MM.1S (cell line): Measurements from ENCODE around the gene DDAH1.

Experiments used
- DNase-seq: peaks from one replicate; pipeline ENCODE4 v3.0.0-alpha.2; 2015
- H2AFZ ChIP-seq: fragments of 300-600 bp; sonication (generic); 2 replicates; pipeline ENCODE4 v1.6.0; 2016; ENCODE audit warnings: antibody characterized with exemption, low read length
- H3F3A ChIP-seq: fragments of 300-600 bp; sonication (generic); 2 replicates; pipeline ENCODE4 v1.6.1; 2016; ENCODE audit warnings: mild to moderate bottlenecking, antibody characterized with exemption, low read length, moderate library complexity, mixed read lengths; ENCODE audit not compliant: insufficient read depth
- H3K27ac ChIP-seq: fragments of 300-600 bp; sonication (generic); 2 replicates; pipeline ENCODE4 v1.5.1; 2016; ENCODE audit warnings: mild to moderate bottlenecking, low read length
- H3K27me3 ChIP-seq: fragments of 300-600 bp; sonication (generic); replicated peaks from 2 replicates; pipeline ENCODE4 v1.6.0; 2016; ENCODE audit warnings: low read length; ENCODE audit not compliant: insufficient read depth
- H3K36me3 ChIP-seq: fragments of 300-600 bp; sonication (generic); replicated peaks from 2 replicates; pipeline ENCODE4 v1.6.1; 2016; ENCODE audit warnings: mild to moderate bottlenecking, low read length, mixed read lengths; ENCODE audit not compliant: insufficient read depth
- H3K4me1 ChIP-seq: fragments of 300-600 bp; sonication (generic); 2 replicates; pipeline ENCODE4 v1.6.1; 2016; ENCODE audit warnings: low read length, mixed read lengths
- H3K4me2 ChIP-seq: fragments of 300-600 bp; sonication (generic); 2 replicates; pipeline ENCODE4 v1.6.0; 2016; ENCODE audit warnings: low read depth, low read length
- H3K4me3 ChIP-seq: fragments of 300-600 bp; sonication (generic); 2 replicates; pipeline ENCODE4 v1.5.1; 2016; ENCODE audit warnings: low read length, mixed read lengths
- H3K79me2 ChIP-seq: fragments of 300-600 bp; sonication (generic); 2 replicates; pipeline ENCODE4 v1.6.1; 2016; ENCODE audit warnings: mixed run types, low read length, mixed read lengths
- H3K9ac ChIP-seq: fragments of 300-600 bp; sonication (generic); 2 replicates; pipeline ENCODE4 v1.6.1; 2016; ENCODE audit warnings: low read length, mixed read lengths
- H3K9me2 ChIP-seq: fragments of 300-600 bp; sonication (generic); replicated peaks from 2 replicates; pipeline ENCODE4 v1.6.1; 2016; ENCODE audit warnings: mild to moderate bottlenecking, low read length, mixed read lengths; ENCODE audit not compliant: insufficient read depth
- H3K9me3 ChIP-seq: fragments of 300-600 bp; sonication (generic); replicated peaks from 2 replicates; pipeline ENCODE4 v1.6.1; 2016; ENCODE audit warnings: mild to moderate bottlenecking, low read length, mixed read lengths; ENCODE audit not compliant: insufficient read depth
- H4K20me1 ChIP-seq: fragments of 300-600 bp; sonication (generic); 2 replicates; pipeline ENCODE4 v1.6.1; 2016; ENCODE audit warnings: mild to moderate bottlenecking, low read length, moderate library complexity, mixed read lengths; ENCODE audit not compliant: insufficient read depth
- EZH2 ChIP-seq: fragments of 300-600 bp; sonication (generic); optimal IDR thresholded peaks from 2 replicates; pipeline ENCODE3; 2017; ENCODE audit warnings: low read depth, mild to moderate bottlenecking, antibody characterized with exemption, low read length, mixed read lengths
- EZH2phosphoT487 ChIP-seq: fragments of 300-600 bp; sonication (generic); IDR thresholded peaks from 2 replicates; pipeline ENCODE4 v1.6.1; 2018; ENCODE audit warnings: antibody characterized with exemption, low read length
- TF ChIP-seq, protein P1 (sequence below): fragments of 300-600 bp; sonication (generic); IDR thresholded peaks from 2 replicates; pipeline ENCODE4 v1.5.1; 2016; ENCODE audit warnings: antibody characterized with exemption, low read length, mixed read lengths

DDAH1 gene

DNA sequence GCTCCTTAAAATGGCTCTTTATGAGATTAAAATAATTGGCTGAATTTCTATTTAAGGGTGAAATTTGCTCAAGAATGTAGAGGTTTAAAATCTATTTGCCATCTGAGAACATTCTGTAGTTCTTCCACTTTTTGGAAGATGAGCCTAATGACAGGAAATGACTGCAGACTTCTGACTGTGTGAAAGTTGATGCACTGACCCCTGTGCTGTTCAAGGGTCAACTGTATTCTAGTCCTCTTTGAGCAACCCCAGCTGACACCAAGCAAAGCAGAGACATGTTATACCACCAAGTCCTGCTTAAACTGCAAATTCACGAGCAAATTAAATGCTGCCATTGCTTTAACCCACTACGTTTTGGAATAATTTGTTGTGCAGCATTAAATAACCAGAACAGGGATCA is 26.6 kb downstream of the DDAH1 start:
- no peaks in the 10 kb centered on the region for H3K4me1 ChIP-seq
- no peaks in the 10 kb centered on the region for H3F3A ChIP-seq
- TF ChIP-seq, protein P1, sequence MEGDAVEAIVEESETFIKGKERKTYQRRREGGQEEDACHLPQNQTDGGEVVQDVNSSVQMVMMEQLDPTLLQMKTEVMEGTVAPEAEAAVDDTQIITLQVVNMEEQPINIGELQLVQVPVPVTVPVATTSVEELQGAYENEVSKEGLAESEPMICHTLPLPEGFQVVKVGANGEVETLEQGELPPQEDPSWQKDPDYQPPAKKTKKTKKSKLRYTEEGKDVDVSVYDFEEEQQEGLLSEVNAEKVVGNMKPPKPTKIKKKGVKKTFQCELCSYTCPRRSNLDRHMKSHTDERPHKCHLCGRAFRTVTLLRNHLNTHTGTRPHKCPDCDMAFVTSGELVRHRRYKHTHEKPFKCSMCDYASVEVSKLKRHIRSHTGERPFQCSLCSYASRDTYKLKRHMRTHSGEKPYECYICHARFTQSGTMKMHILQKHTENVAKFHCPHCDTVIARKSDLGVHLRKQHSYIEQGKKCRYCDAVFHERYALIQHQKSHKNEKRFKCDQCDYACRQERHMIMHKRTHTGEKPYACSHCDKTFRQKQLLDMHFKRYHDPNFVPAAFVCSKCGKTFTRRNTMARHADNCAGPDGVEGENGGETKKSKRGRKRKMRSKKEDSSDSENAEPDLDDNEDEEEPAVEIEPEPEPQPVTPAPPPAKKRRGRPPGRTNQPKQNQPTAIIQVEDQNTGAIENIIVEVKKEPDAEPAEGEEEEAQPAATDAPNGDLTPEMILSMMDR: no peak
- no peak for TF ChIP-seq EZH2phosphoT487
- no peaks in the 10 kb centered on the region for H3K9me3 ChIP-seq
- DNase-seq: no peak
- no peak overlapping the region for H3K4me2 ChIP-seq
- H3K27me3 ChIP-seq: no peaks in the 10 kb centered on the region
- H3K79me2 ChIP-seq: no peaks in the 10 kb centered on the region
- H3K9ac ChIP-seq: no peak overlapping the region
- H2AFZ ChIP-seq: no peak overlapping the region
- H3K4me3 ChIP-seq: no peak overlapping the region
- no peaks in the 10 kb centered on the region for H3K36me3 ChIP-seq
- no peak overlapping the region for H3K27ac ChIP-seq
- H3K9me2 ChIP-seq: no peaks in the 10 kb centered on the region
- no peaks in the 10 kb centered on the region for H4K20me1 ChIP-seq

DNA sequence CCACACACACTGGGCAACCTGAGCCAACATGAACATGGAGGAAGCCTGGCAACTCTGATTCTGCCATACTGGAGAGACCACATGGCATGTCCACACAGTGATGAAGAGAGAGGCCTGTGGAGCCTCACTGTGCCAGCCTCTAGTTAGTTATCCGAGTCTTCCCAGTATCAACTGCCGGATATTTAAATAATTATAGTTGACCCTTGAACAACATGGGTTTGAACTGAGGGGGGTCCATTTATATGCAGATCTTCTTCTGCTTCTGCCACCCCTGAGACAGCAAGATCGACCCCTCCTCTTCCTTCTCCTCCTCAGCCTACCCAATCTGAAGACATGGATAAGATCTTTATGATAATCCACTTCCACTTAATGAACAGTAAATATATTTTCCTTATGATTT is 27.8 kb downstream of the DDAH1 start:
- Histone ChIP-seq H3K4me2 (no peak overlapping the region), H3K27ac (no peak overlapping the region), H3K9me3 (no peaks in the 10 kb centered on the region), H3F3A (no peaks in the 10 kb centered on the region), H3K36me3 (no peaks in the 10 kb centered on the region), H3K27me3 (no peaks in the 10 kb centered on the region), H2AFZ (no peak overlapping the region), H3K9ac (no peak overlapping the region), H3K79me2 (no peaks in the 10 kb centered on the region), H3K9me2 (no peaks in the 10 kb centered on the region), H3K4me3 (no peak overlapping the region), H3K4me1 (no peaks in the 10 kb centered on the region), H4K20me1 (no peaks in the 10 kb centered on the region)
- DNase-seq: no peak
- TF ChIP-seq EZH2 (no peak), EZH2phosphoT487 (no peak)
- TF ChIP-seq, protein P1: no peak

DNA sequence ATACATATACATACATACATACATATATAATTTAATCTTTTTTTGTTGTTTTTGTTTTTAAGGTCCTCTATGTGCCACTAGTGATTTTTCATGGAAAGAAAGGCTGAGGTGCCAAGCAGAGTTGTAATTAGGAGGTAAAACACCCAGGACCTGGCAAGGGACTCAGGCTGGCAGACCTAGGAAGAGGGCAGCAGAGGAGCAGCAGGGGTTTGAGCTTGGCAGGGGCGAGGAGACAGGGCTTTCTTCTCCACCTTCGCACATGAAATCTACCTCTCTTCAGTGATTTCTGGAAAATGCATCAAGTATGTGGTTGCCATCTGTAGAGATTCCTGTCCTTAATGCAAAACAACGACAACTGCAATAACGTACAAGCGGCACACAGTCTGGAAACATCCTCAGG is 31.9 kb downstream of the DDAH1 start:
- Histone ChIP-seq H3K9ac (no peak overlapping the region), H4K20me1 (no peaks in the 10 kb centered on the region), H3K27me3 (no peaks in the 10 kb centered on the region), H3K9me2 (no peaks in the 10 kb centered on the region), H3K4me3 (no peak overlapping the region), H3F3A (no peaks in the 10 kb centered on the region), H3K27ac (no peak overlapping the region), H2AFZ (no peak overlapping the region), H3K4me1 (peaks cover 4% of the 10 kb centered on the region), H3K79me2 (no peaks in the 10 kb centered on the region), H3K4me2 (no peak overlapping the region), H3K9me3 (no peaks in the 10 kb centered on the region), H3K36me3 (no peaks in the 10 kb centered on the region)
- DNase-seq: no peak
- TF ChIP-seq EZH2phosphoT487: no peak

DNA sequence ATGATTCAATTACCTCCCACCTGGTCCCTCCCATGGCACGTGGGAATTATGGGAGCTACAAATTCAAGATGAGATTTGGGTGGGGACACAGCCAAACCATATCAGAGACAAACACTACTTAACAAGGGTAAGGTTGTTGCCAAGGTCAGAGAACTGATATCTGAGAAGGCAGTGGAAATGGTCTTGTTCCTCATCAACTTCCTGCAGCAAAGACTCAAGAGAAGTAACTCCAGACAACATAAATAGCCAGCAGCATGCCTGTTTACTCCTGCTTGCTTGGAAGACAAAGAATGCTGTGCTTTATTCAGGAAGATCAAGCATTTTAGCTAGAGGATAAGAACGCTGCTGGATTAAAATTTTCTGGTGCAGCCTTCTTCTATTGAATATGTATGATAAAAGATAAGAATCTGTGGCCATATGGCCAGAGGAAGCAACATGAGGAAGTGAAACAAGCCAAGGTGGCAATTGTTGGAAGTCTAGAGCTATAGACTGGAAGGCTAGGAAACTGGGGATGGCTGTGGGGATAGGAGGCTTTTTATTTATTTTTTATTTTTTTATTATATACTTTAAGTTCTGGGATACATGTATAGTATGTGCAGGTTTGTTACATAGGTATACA is 36.4 kb downstream of the DDAH1 start:
- TF ChIP-seq, protein P1: no peak
- no peak for TF ChIP-seq EZH2
- no peak for TF ChIP-seq EZH2phosphoT487
- Histone ChIP-seq H3K79me2 (no peaks in the 10 kb centered on the region), H3K4me2 (no peak overlapping the region)

More for the DNA sequence above, 36.4 kb downstream of the DDAH1 start:
- Histone ChIP-seq H3K9ac (no peak overlapping the region), H3K4me3 (no peak overlapping the region), H3F3A (no peaks in the 10 kb centered on the region), H3K27me3 (no peaks in the 10 kb centered on the region), H3K27ac (no peak overlapping the region), H3K4me1 (peaks cover 4% of the 10 kb centered on the region), H3K9me3 (no peaks in the 10 kb centered on the region), H4K20me1 (no peaks in the 10 kb centered on the region), H3K9me2 (no peaks in the 10 kb centered on the region), H2AFZ (no peak overlapping the region), H3K36me3 (no peaks in the 10 kb centered on the region)
- no peak for DNase-seq
